Measurements from ENCODE around the gene DPEP3. TPM values are rescaled to one million over a fixed set of nuclear protein-coding genes. Genes with fewer than 3 reads are reported as not detected.

DPEP3 gene
- total RNA-seq, 4 donors from 2014 or later, result 0.15 to 0.26 TPM; not detected in 2

GRCh38 chr16:67961551-67961957 lies 18.7 kb downstream of the DPEP3 start:
- TF ChIP-seq CTCF (IDR thresholded peaks at IDR 0.05) (no peak), POLR2A (IDR thresholded peaks at IDR 0.05) (no peak)
- H3K4me3 ChIP-seq (ENCODE audit: low read depth, poor library complexity, severe bottlenecking), result no peak overlapping the region
- intact Hi-C loops (cut with DNase I; ENCODE audit: low total_unique reads), result no loop called here
- 56 to 59% methylated on average over 12 to 13 of the region's 13 CpGs for WGBS, 2 donors
- peak in 1 of 2 donors; percentile 68 for DNase-seq (ENCODE audit: low spot score in 2 of 2)

- TF ChIP-seq POLR2A (IDR thresholded peaks at IDR 0.05) (no peak), CTCF (IDR thresholded peaks at IDR 0.05) (no peak)
- 48 to 54% methylated on average over 11 of the region's 11 CpGs for WGBS, 2 donors
Observed at GRCh38 chr16:67959536-67960329, 20.6 kb downstream of the DPEP3 start.

GRCh38 chr16:67957622-67958021 lies 22.7 kb downstream of the DPEP3 start:
- H3K4me3 ChIP-seq (ENCODE audit: low read depth, poor library complexity, severe bottlenecking), result no peak overlapping the region
- no peak for DNase-seq (ENCODE audit: low spot score in 2 of 2)
- TF ChIP-seq POLR2A (IDR thresholded peaks at IDR 0.05) (no peak), CTCF (IDR thresholded peaks at IDR 0.05) (no peak)
- WGBS, 2 donors, result 95 to 97% methylated on average over 9 of the region's 9 CpGs
- intact Hi-C loops (cut with DNase I; ENCODE audit: low total_unique reads), result no loop called here

More at GRCh38 chr16:67959536-67960329, 20.6 kb downstream of the DPEP3 start:
- DNase-seq (ENCODE audit: low spot score in 2 of 2), result peak in 1 of 2 donors; percentile 68
- no peak overlapping the region for H3K4me3 ChIP-seq (ENCODE audit: low read depth, poor library complexity, severe bottlenecking)
- intact Hi-C loops (cut with DNase I; ENCODE audit: low total_unique reads), result no loop called here

GRCh38 chr16:67954421-67955196 lies 25.7 kb downstream of the DPEP3 start:
- TF ChIP-seq POLR2A (IDR thresholded peaks at IDR 0.05) (no peak), CTCF (IDR thresholded peaks at IDR 0.05) (no peak)
- no peak overlapping the region for H3K4me3 ChIP-seq (ENCODE audit: low read depth, poor library complexity, severe bottlenecking)
- DNase-seq (ENCODE audit: low spot score in 2 of 2), result no peak
- 85 to 91% methylated on average over 10 of the region's 10 CpGs for WGBS, 2 donors
- intact Hi-C loops (cut with DNase I; ENCODE audit: low total_unique reads), result no loop called here

- 80 to 87% methylated on average over 8 of the region's 8 CpGs for WGBS, 2 donors
- no peak for DNase-seq (ENCODE audit: low spot score in 2 of 2)
- H3K4me3 ChIP-seq (ENCODE audit: low read depth, poor library complexity, severe bottlenecking), result no peak overlapping the region
- intact Hi-C loops (cut with DNase I; ENCODE audit: low total_unique reads), result no loop called here
- TF ChIP-seq POLR2A (IDR thresholded peaks at IDR 0.05), result no peak
- TF ChIP-seq CTCF (IDR thresholded peaks at IDR 0.05), result no peak
Observed at GRCh38 chr16:67953641-67954375, 26.5 kb downstream of the DPEP3 start.
